IPS-20b (cell line): ENCODE measurements around the gene RNF227.
"Not testable (repeated sequence)": the region's sequence is repeated elsewhere in the genome, so short reads cannot be mapped to it uniquely, and the experiment has no call there.

Experiments
- H3K27ac ChIP-seq: one replicate; pipeline ENCODE4 v1.5.1; 2013; ENCODE audit warnings: low read length
- H3K27me3 ChIP-seq: 2 replicates; pipeline ENCODE4 v1.6.1; 2013; ENCODE audit warnings: mild to moderate bottlenecking, low read length, inconsistent platforms; ENCODE audit not compliant: insufficient read depth
- H3K36me3 ChIP-seq: 2 replicates; pipeline ENCODE4 v1.6.1; 2013; ENCODE audit warnings: low read depth, mild to moderate bottlenecking, inconsistent platforms, low read length, moderate library complexity; ENCODE audit not compliant: insufficient read depth
- H3K4me1 ChIP-seq: 2 replicates; pipeline ENCODE4 v1.6.1; 2013; ENCODE audit warnings: mild to moderate bottlenecking, control low read depth, inconsistent platforms, low read length, moderate library complexity; ENCODE audit not compliant: insufficient read depth
- H3K4me3 ChIP-seq: 2 replicates; pipeline ENCODE4 v1.5.1; 2013; ENCODE audit warnings: mild to moderate bottlenecking, low read length, inconsistent platforms
- H3K9ac ChIP-seq: 2 replicates; pipeline ENCODE4 v1.6.1; 2013; ENCODE audit warnings: low read depth, mild to moderate bottlenecking, inconsistent platforms, low read length, moderate library complexity
- H3K9me3 ChIP-seq: 2 replicates; pipeline ENCODE4 v1.6.1; 2013; ENCODE audit warnings: mild to moderate bottlenecking, low read depth, low read length, inconsistent platforms; ENCODE audit not compliant: insufficient read depth

Gene RNF227

DNA sequence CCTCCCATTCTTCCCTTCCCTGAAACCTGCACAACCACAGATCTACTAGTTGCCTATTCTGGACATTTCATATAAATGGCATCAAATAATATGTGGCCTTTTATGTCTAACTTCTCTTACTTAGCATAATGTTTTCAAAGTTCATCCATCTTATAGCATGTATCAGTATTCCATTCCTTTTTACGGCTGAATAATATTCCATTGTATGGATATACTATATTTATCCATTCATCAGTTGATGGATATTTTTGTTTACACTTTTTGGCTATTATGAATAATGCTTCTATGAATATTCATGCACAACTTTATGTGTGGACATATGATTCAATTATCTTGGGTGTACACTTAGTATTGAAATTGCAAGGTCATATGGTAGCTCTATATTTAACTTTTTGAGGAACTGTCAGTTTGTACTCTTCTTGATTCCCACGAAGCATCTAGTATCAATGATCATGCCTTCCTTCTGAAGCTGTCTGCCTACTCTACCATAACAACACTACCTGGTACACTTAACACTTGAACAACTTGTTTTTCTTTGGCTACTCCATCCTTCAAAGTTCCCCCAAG is 40.2 kb downstream of the RNF227 start:
- H3K36me3 ChIP-seq: peaks cover 11% of the 10 kb centered on the region

DNA sequence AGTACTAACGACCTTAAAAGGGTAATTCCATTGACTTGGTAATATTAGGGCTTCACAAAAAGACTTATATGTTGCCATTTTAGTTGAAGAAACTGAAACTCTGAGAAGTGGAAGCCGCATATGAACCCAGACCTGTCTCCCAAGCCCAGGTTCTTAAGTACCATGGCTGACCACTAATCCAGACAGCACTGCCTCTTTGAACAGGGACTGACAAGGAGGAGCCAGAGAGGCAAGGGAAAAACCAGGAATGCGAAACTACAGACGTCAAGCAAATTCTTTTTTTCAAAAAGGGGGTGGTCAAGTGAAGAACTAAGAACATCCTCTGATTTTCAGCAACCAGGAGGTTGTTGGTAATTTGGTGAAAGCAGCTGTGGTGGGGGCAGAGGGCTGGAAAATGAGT is 43.0 kb downstream of the RNF227 start:
- Histone ChIP-seq H3K9me3 (no peaks in the 10 kb centered on the region), H3K9ac (no peak overlapping the region), H3K36me3 (no peaks in the 10 kb centered on the region; the same call in 1 of the 2 replicates), H3K4me3 (no peak overlapping the region), H3K4me1 (no peaks in the 10 kb centered on the region), H3K27ac (no peak overlapping the region), H3K27me3 (no peaks in the 10 kb centered on the region)

More for the DNA sequence above, 40.2 kb downstream of the RNF227 start:
- H3K27me3 ChIP-seq: no peaks in the 10 kb centered on the region; the same call in 1 of the 2 replicates
- H3K9me3 ChIP-seq: no peaks in the 10 kb centered on the region
- H3K4me3 ChIP-seq: no peak overlapping the region
- H3K4me1 ChIP-seq: no peaks in the 10 kb centered on the region
- H3K27ac ChIP-seq: no peak overlapping the region
- H3K9ac ChIP-seq: no peak overlapping the region

DNA sequence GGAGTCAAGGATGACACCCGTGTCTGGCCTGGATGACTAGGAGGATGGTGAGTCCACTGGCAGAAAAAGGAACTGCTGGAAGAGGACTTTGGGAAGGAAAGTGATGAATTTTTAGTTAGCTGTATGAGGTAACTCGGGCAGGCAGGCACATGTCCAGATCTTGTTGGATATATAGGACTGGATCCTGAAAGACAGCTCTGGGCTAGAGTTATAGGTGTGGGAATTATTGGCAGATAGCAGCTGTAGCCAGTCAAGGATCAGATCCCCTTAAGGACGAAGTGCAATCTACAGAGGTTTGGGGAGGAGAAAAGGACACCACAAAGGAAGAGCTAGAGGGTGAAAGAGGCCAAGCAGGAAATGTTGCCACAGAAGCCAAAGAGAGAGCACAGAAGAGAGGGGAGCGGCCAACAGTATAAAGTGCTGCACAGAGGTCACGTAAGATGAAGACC is 48.2 kb downstream of the RNF227 start:
- H3K36me3 ChIP-seq: no peaks in the 10 kb centered on the region; the same call in 1 of the 2 replicates
- H3K4me3 ChIP-seq: no peak overlapping the region
- H3K4me1 ChIP-seq: no peaks in the 10 kb centered on the region
- no peaks in the 10 kb centered on the region for H3K27me3 ChIP-seq
- no peak overlapping the region for H3K9ac ChIP-seq
- H3K27ac ChIP-seq: no peak overlapping the region
- H3K9me3 ChIP-seq: no peaks in the 10 kb centered on the region

DNA sequence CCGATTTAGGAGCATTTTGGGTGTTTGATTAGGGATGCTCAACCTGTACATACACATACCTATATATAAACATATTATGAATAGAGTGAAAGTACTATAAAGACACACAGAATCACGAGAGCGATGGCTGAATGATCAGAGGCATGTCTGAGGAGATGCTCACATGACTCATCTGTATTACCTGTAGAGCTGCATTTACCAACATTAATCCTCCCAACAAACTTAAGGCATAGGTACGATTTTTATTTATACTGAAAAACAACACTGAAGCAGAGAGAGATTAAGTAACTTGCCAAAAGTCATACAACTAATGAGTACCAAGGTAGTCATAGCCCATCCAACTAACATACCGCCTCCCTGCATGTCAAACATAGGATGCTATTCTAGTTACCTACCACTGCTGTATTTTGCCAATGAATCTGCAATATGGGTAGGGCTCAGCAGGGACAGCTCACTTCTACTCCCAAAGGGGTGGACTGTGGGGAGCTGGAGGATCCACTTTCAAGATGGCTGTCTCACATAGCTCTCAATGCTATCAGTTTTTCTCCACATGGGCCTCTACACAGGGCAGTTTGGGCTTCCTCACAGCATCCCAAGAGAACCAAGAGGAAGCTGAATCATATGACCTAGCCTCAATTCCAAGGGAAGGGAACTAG is 51.0 kb downstream of the RNF227 start:
- H3K4me3 ChIP-seq: no peak overlapping the region
- no peaks in the 10 kb centered on the region for H3K27me3 ChIP-seq
- no peaks in the 10 kb centered on the region for H3K36me3 ChIP-seq
- H3K4me1 ChIP-seq: no peaks in the 10 kb centered on the region
- no peak overlapping the region for H3K9ac ChIP-seq
- no peak overlapping the region for H3K27ac ChIP-seq
- H3K9me3 ChIP-seq: no peaks in the 10 kb centered on the region

DNA sequence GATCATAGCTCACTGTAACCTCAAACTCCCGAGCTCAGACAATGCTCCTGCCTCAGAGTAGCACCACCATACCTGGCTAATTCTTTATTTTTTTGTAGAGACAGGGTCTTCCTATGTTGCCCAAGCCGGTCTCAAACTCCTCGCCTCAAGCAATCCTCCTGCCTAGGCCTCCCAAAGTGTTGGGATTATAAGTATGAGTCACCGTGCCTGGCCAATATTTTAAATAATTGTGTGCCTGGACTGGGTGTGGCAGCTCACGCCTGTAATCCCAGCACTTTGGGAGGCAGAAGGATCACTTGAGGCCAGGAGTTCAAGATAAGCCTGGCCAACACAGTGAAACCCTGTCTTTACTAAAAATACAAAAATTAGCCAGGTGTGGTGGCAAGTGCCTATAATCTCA is 51.7 kb downstream of the RNF227 start:
- not testable (repeated sequence) for H3K9me3 ChIP-seq, H3K36me3 ChIP-seq, H3K9ac ChIP-seq, H3K27ac ChIP-seq, H3K4me3 ChIP-seq, H3K27me3 ChIP-seq, H3K4me1 ChIP-seq
